B cell (primary cell): ENCODE data around the gene BEAN1. TPM values are rescaled to one million over a fixed set of nuclear protein-coding genes. Genes with fewer than 3 reads are reported as not detected.
A peak's percentile ranks its signal among the peaks of the same experiment; 100 is the strongest.

Source experiments
- ATAC-seq: fragments of 200-7000 bp; cut with Tn5 transposase; one replicate; pipeline ENCODE4 v1.10.0; 2021; ENCODE audit warnings: low read depth, mild to moderate bottlenecking, moderate number of reproducible peaks, moderate library complexity
- CTCF ChIA-PET: fragments of 350-600 bp; sonication (Branson Sonifier 250); formaldehyde crosslinking; loops from one replicate; lab custom pipeline; 2021; ENCODE audit warnings: antibody characterized with exemption, inconsistent platforms; lab: Charles Lee
- POLR2A ChIA-PET: fragments of 350-600 bp; sonication (Branson Sonifier 250); formaldehyde crosslinking; loops from one replicate; lab custom pipeline; 2021; ENCODE audit warnings: antibody characterized with exemption; lab: Charles Lee
- DNase-seq: peaks from one replicate; pipeline ENCODE4 v3.0.0; 2013
- H2AFZ ChIP-seq: 2 replicates; pipeline ENCODE4 v1.6.1; 2012; ENCODE audit warnings: mild to moderate bottlenecking, low read depth, low read length; ENCODE audit not compliant: insufficient read depth, poor library complexity, severe bottlenecking
- H3K27ac ChIP-seq, 2 donors: 1 replicate in 1 of 2; 2 replicates in 1 of 2; pipeline ENCODE4 v1.5.1; 2012 to 2013; ENCODE audit warnings: low read length in 2 of 2, mild to moderate bottlenecking in 2 of 2, moderate library complexity in 1 of 2
- H3K27me3 ChIP-seq, 4 experiments: fragments of 200-600 bp in 1 of 4; sonication (generic) in 1 of 4; replicated peaks in 1 of 4; 1 replicate in 2 of 4; 2 replicates in 2 of 4; pipeline versions ENCODE4 v1.6.1 to v1.7.0; 2013 to 2016; ENCODE audit warnings: low read length in 3 of 4, mild to moderate bottlenecking in 2 of 4, mixed read lengths in 1 of 4, moderate library complexity in 1 of 4; ENCODE audit not compliant: insufficient read depth in 4 of 4, control insufficient read depth in 3 of 4; ENCODE audit errors: control extremely low read depth in 1 of 4
- H3K36me3 ChIP-seq, 2 experiments: replicated peaks in 1 of 2; 1 replicate in 1 of 2; 2 replicates in 1 of 2; pipeline versions ENCODE4 v1.6.1 to v1.7.1; 2013; ENCODE audit warnings: low read length in 1 of 2; ENCODE audit not compliant: insufficient read depth in 2 of 2, control insufficient read depth in 1 of 2; ENCODE audit errors: control extremely low read depth in 1 of 2, extremely low read depth in 1 of 2
- H3K4me1 ChIP-seq, 2 donors: fragments of 200-600 bp in 1 of 2; sonication (generic) in 1 of 2; 1 replicate in 1 of 2; 2 replicates in 1 of 2; pipeline versions ENCODE4 v1.5.1 to v1.6.1; 2013 to 2017; ENCODE audit warnings: low read length in 2 of 2; ENCODE audit not compliant: control insufficient read depth in 2 of 2, insufficient read depth in 2 of 2
- H3K4me2 ChIP-seq: replicated peaks from 2 replicates; pipeline ENCODE3; 2012; ENCODE audit warnings: mild to moderate bottlenecking, low read depth, low read length; ENCODE audit not compliant: poor library complexity, severe bottlenecking
- H3K4me3 ChIP-seq, 5 experiments: fragments of 200-600 bp in 1 of 5; sonication (generic) in 1 of 5; 1 replicate in 3 of 5; 2 replicates in 2 of 5; pipeline versions ENCODE4 v1.5.1 to v1.7.0; 2011 to 2016; ENCODE audit warnings: low read length in 4 of 5, mild to moderate bottlenecking in 4 of 5, low read depth in 2 of 5, control low read depth in 1 of 5, moderate library complexity in 1 of 5; ENCODE audit not compliant: insufficient read depth in 1 of 5; ENCODE audit errors: control extremely low read depth in 1 of 5, extremely low read depth in 1 of 5
- H3K79me2 ChIP-seq: fragments of 200-600 bp; sonication (generic); one replicate; pipeline ENCODE4 v1.6.0; 2016; ENCODE audit warnings: low read length; ENCODE audit not compliant: control insufficient read depth, insufficient read depth
- H3K9ac ChIP-seq: fragments of 200-600 bp; sonication (generic); 2 replicates; pipeline ENCODE4 v1.6.1; 2017; ENCODE audit warnings: mild to moderate bottlenecking, low read length, moderate library complexity
- H3K9me3 ChIP-seq, 3 donors: one replicate each; pipeline versions ENCODE4 v1.6.1 to v1.7.1; 2013; ENCODE audit warnings: low read length in 2 of 3; ENCODE audit not compliant: control insufficient read depth in 2 of 3, insufficient read depth in 1 of 3; ENCODE audit errors: control extremely low read depth in 1 of 3
- H4K20me1 ChIP-seq: 2 replicates; pipeline ENCODE4 v1.6.0; 2012; ENCODE audit warnings: mild to moderate bottlenecking, low read length; ENCODE audit not compliant: insufficient read depth, control insufficient read depth, poor library complexity, severe bottlenecking
- H3K27ac Mint-ChIP-seq: one replicate; pipeline ENCODE4 v1.8.0; 2021; ENCODE audit warnings: mixed read lengths
- H3K27me3 Mint-ChIP-seq: one replicate; pipeline ENCODE4 v1.8.0; 2021; ENCODE audit warnings: mixed read lengths
- H3K4me1 Mint-ChIP-seq: one replicate; pipeline ENCODE4 v1.8.0; 2021; ENCODE audit warnings: mixed read lengths
- H3K4me3 Mint-ChIP-seq: one replicate; pipeline ENCODE4 v1.8.0; 2021; ENCODE audit warnings: mixed read lengths
- H3K9me3 Mint-ChIP-seq: one replicate; pipeline ENCODE4 v1.8.0; 2022; ENCODE audit warnings: mixed read lengths; ENCODE audit not compliant: insufficient read depth
- EZH2 ChIP-seq: IDR thresholded peaks from 2 replicates; pipeline ENCODE4 v1.6.1; 2012; ENCODE audit warnings: borderline replicate concordance, low read depth, mild to moderate bottlenecking, moderate library complexity, low read length; ENCODE audit not compliant: insufficient read depth, poor library complexity, severe bottlenecking
- WGBS: methylation state at CpG from one replicate; pipeline ENCODE4 v1.1.5; 2013; ENCODE audit warnings: missing lambda C conversion rate; ENCODE audit not compliant: insufficient coverage; 5-methylcytosine and 5-hydroxymethylcytosine counted together
- intact Hi-C: fragments of 100-400 bp; cut with micrococcal nuclease; formaldehyde crosslinking; loops from one replicate; pipeline ENCODE4 v1.10.0; 2022
- polyA plus RNA-seq: library from polyadenylated mRNA; depleted of rRNA; stranded (reverse); fragments of >200 nt; gene quantifications from 2 replicates; pipeline ENCODE4 v1.2.3, GENCODE V29; 2012
- total RNA-seq, 2 donors: library from RNA; stranded (reverse); fragments of 120-200 nt in 1 of 2; gene quantifications; 1 replicate in 1 of 2; 2 replicates in 1 of 2; pipeline versions ENCODE4 v1.2.3 to v1.2.4, GENCODE V29; 2013 to 2022
- TF ChIP-seq, protein P1 (sequence below): fragments of 200-600 bp; IDR thresholded peaks from one replicate; pipeline ENCODE4 v1.8.0; 2022; ENCODE audit warnings: antibody characterized with exemption, mild to moderate bottlenecking

BEAN1 gene
- total and polyA plus RNA-seq, 2 donors (not counting 1 experiment from before 2014, with no cell fraction given), result not detected

- Histone ChIP-seq H2AFZ (no peak overlapping the region), H3K9ac (peak overlapping the region; percentile 25), H3K4me1 (peaks cover 83 to 90% of the 10 kb centered on the region in 2 donors), H3K27me3 (no peaks in the 10 kb centered on the region), H3K79me2 (peaks cover 4% of the 10 kb centered on the region), H3K36me3 (no peaks in the 10 kb centered on the region), H3K4me3 (no peak overlapping the region), H3K4me2 (peak overlapping the region; percentile 84), H4K20me1 (no peaks in the 10 kb centered on the region), H3K9me3 (no peaks in the 10 kb centered on the region), H3K27ac (no peak overlapping the region)
- Mint-ChIP-seq H3K27me3 (no peaks in the 10 kb centered on the region), H3K4me3 (peak overlapping the region; percentile 81), H3K27ac (peak overlapping the region; percentile 100), H3K4me1 (peaks cover 89% of the 10 kb centered on the region), H3K9me3 (no peaks in the 10 kb centered on the region)
- TF ChIP-seq, protein P1, sequence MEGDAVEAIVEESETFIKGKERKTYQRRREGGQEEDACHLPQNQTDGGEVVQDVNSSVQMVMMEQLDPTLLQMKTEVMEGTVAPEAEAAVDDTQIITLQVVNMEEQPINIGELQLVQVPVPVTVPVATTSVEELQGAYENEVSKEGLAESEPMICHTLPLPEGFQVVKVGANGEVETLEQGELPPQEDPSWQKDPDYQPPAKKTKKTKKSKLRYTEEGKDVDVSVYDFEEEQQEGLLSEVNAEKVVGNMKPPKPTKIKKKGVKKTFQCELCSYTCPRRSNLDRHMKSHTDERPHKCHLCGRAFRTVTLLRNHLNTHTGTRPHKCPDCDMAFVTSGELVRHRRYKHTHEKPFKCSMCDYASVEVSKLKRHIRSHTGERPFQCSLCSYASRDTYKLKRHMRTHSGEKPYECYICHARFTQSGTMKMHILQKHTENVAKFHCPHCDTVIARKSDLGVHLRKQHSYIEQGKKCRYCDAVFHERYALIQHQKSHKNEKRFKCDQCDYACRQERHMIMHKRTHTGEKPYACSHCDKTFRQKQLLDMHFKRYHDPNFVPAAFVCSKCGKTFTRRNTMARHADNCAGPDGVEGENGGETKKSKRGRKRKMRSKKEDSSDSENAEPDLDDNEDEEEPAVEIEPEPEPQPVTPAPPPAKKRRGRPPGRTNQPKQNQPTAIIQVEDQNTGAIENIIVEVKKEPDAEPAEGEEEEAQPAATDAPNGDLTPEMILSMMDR, result no peak
- TF ChIP-seq EZH2, result no peak
- 33% methylated on average over 15 of the region's 17 CpGs for WGBS
- intact Hi-C loops, result no loop called here
- POLR2A ChIA-PET, result interaction anchor here (0.5 to 3.7 kb wide), 7 partner anchors 14 to 82 kb away, joined by 3 to 22 read pairs (median 5); partner anchors contain the start of genes CKLF and TK2
- peak; percentile 12 for ATAC-seq
- DNase-seq, result peak; percentile 45
- CTCF ChIA-PET, result interaction anchor here (0.9 to 6.5 kb wide), 10 partner anchors 10 to 116 kb away, joined by 3 to 46 read pairs (median 4); partner anchors contain the start of genes CKLF and TK2
These were observed 95.1 kb downstream of the BEAN1 start for GRCh38 chr16:66521951-66522771.
